A549 (cell line): ENCODE measurements around the gene FOXE1.

Experiments
- CTCF ChIP-seq: fragments of >200 bp; sonication (Bioruptor Twin); formaldehyde crosslinking; IDR thresholded peaks from 3 replicates; pipeline ENCODE4 v1.5.1; 2016
- EHMT2 ChIP-seq: fragments of 200-600 bp; sonication (generic); IDR thresholded peaks from 2 replicates; pipeline ENCODE4 v1.6.1; 2016; ENCODE audit warnings: antibody characterized with exemption, low read depth, mild to moderate bottlenecking, moderate library complexity
- EP300 ChIP-seq, 2 experiments: fragments of >200 bp; sonication (Bioruptor Twin); formaldehyde crosslinking; IDR thresholded peaks; 2 replicates in 1 of 2; 3 replicates in 1 of 2; pipeline ENCODE4 v1.6.1; 2016 to 2017
- HEYL ChIP-seq: fragments of 250-450 bp; sonication (Bioruptor Pico); IDR thresholded peaks from 2 replicates; pipeline ENCODE4 v1.8.0; 2021; ENCODE audit warnings: mild to moderate bottlenecking, moderate library complexity
- MAZ ChIP-seq: fragments of 150-350 bp; IDR thresholded peaks from 2 replicates; pipeline ENCODE4 v1.6.1; 2014; ENCODE audit warnings: antibody characterized with exemption, low read depth, low read length, borderline replicate concordance
- POLR2A ChIP-seq: IDR thresholded peaks from 2 replicates; pipeline ENCODE4 v1.6.1; 2012; ENCODE audit warnings: mild to moderate bottlenecking, low read length
- RAD21 ChIP-seq, 2 experiments: fragments of >200 bp in 1 of 2; sonication (Bioruptor Twin) in 1 of 2; formaldehyde crosslinking in 1 of 2; IDR thresholded peaks in 1 of 2; conservative IDR thresholded peaks in 1 of 2; 2 replicates in 1 of 2; 3 replicates in 1 of 2; pipeline ENCODE4 v1.6.1; 2012 to 2018; ENCODE audit warnings: inconsistent platforms in 1 of 2
- TF ChIP-seq, protein P1 (sequence below): fragments of >200 bp; sonication (Bioruptor Twin); formaldehyde crosslinking; IDR thresholded peaks from 2 replicates; pipeline ENCODE4 v1.6.1; 2016

GRCh38 chr9:97853844-97854695 is 1.0 kb downstream of the FOXE1 start:
- TF ChIP-seq POLR2A (peak; percentile 77), CTCF (peak; percentile 75), MAZ (no peak), EHMT2 (no peak), HEYL (CRISPR knock-in tag) (no peak), RAD21 (conservative IDR thresholded peaks at IDR 0.05 in 1 of 2, IDR thresholded peaks at IDR 0.05 in 1 of 2) (peak; percentile 17 to 65; a peak in 4 of 5 replicates), EP300 (IDR thresholded peaks at IDR 0.05) (no peak)
- TF ChIP-seq, protein P1, sequence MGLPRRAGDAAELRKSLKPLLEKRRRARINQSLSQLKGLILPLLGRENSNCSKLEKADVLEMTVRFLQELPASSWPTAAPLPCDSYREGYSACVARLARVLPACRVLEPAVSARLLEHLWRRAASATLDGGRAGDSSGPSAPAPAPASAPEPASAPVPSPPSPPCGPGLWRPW, result no peak
